HL-60 (cell line): Measurements from ENCODE around the gene C17orf50.

Experiments used
- GABPA ChIP-seq: IDR thresholded peaks from 2 replicates; pipeline ENCODE4 v1.6.1; 2012; ENCODE audit warnings: low read depth
- POLR2AphosphoS5 ChIP-seq: IDR thresholded peaks from 2 replicates; pipeline ENCODE4 v1.6.1; 2012; ENCODE audit warnings: low read depth
- REST ChIP-seq: IDR thresholded peaks from 2 replicates; pipeline ENCODE4 v1.6.1; 2012; ENCODE audit warnings: low read depth; ENCODE audit not compliant: insufficient replicate concordance
- TF ChIP-seq, protein P1 (sequence below): IDR thresholded peaks from one replicate; pipeline ENCODE4 v1.5.1; 2011; ENCODE audit warnings: low read length, control low read depth, inconsistent platforms; ENCODE audit not compliant: insufficient read depth

- TF ChIP-seq GABPA = no peak
- no peak for TF ChIP-seq POLR2AphosphoS5
- TF ChIP-seq, protein P1, sequence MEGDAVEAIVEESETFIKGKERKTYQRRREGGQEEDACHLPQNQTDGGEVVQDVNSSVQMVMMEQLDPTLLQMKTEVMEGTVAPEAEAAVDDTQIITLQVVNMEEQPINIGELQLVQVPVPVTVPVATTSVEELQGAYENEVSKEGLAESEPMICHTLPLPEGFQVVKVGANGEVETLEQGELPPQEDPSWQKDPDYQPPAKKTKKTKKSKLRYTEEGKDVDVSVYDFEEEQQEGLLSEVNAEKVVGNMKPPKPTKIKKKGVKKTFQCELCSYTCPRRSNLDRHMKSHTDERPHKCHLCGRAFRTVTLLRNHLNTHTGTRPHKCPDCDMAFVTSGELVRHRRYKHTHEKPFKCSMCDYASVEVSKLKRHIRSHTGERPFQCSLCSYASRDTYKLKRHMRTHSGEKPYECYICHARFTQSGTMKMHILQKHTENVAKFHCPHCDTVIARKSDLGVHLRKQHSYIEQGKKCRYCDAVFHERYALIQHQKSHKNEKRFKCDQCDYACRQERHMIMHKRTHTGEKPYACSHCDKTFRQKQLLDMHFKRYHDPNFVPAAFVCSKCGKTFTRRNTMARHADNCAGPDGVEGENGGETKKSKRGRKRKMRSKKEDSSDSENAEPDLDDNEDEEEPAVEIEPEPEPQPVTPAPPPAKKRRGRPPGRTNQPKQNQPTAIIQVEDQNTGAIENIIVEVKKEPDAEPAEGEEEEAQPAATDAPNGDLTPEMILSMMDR = no peak
- TF ChIP-seq REST = no peak
Measured at GRCh38 chr17:35728551-35728950, 32.1 kb upstream of the C17orf50 start.
